Vagina (tissue), 2 donors: ENCODE data around the gene BAZ2B. TPM values are rescaled to one million over a fixed set of nuclear protein-coding genes. Genes with fewer than 3 reads are reported as not detected.

Source experiments
- DNase-seq, 2 donors: peaks; one replicate each; pipeline ENCODE4 v3.0.0-alpha.2; 2017; ENCODE audit errors: extremely low spot score in 2 of 2
- H3K27ac ChIP-seq: fragments of 200-600 bp; sonication (generic); one replicate; pipeline ENCODE4 v1.5.1; 2019
- H3K27me3 ChIP-seq: fragments of 200-600 bp; sonication (generic); one replicate; pipeline ENCODE4 v1.5.1; 2019
- H3K36me3 ChIP-seq, 2 donors: fragments of 200-600 bp; sonication (generic); one replicate each; pipeline ENCODE4 v1.5.1; 2017 to 2019
- H3K4me1 ChIP-seq: fragments of 200-600 bp; sonication (generic); one replicate; pipeline ENCODE4 v1.5.1; 2019
- H3K4me3 ChIP-seq, 2 donors: fragments of 200-600 bp; sonication (generic); 1 replicate in 1 of 2; 2 replicates in 1 of 2; pipeline ENCODE4 v1.5.1; 2016 to 2019
- H3K9me3 ChIP-seq: fragments of 200-600 bp; sonication (generic); one replicate; pipeline ENCODE4 v1.5.1; 2019
- CTCF ChIP-seq, 3 experiments: fragments of 450-650 bp in 2 of 3; fragments of 200-600 bp in 1 of 3; sonication (generic) in 1 of 3; IDR thresholded peaks; one replicate each; pipeline ENCODE4 v1.5.1; 2017 to 2019; ENCODE audit warnings: antibody characterized with exemption in 3 of 3, mild to moderate bottlenecking in 2 of 3, moderate library complexity in 2 of 3
- POLR2A ChIP-seq, 2 donors: fragments of 450-650 bp; IDR thresholded peaks; one replicate each; pipeline ENCODE4 v1.6.1; 2017; ENCODE audit warnings: antibody characterized with exemption in 2 of 2, mild to moderate bottlenecking in 2 of 2, moderate library complexity in 2 of 2
- POLR2AphosphoS5 ChIP-seq, 2 donors: sonication (generic); formaldehyde crosslinking; IDR thresholded peaks; one replicate each; pipeline ENCODE4 v1.9.0; 2017; ENCODE audit warnings: antibody characterized with exemption in 2 of 2, mild to moderate bottlenecking in 2 of 2, low read depth in 1 of 2; ENCODE audit not compliant: insufficient read depth in 1 of 2
- intact Hi-C: fragments of 100-400 bp; cut with DNase I; formaldehyde crosslinking; loops from one replicate; pipeline ENCODE4 v1.15.1; 2023
- total RNA-seq: library from RNA; depleted of rRNA; stranded (reverse); fragments of >200 nt; gene quantifications from one replicate; pipeline ENCODE4 v1.2.3, GENCODE V29; 2016

The BAZ2B gene
- total RNA-seq, 1 donor from 2014 or later = 90.6 TPM

GRCh38 chr2:159549234-159549633, 67.1 kb downstream of the BAZ2B start:
- peaks cover 0 to 6% of the 10 kb centered on the region in 2 donors for H3K36me3 ChIP-seq
- intact Hi-C loops = no loop called here
- H3K27me3 ChIP-seq = no peaks in the 10 kb centered on the region
- no peak for DNase-seq
- no peaks in the 10 kb centered on the region for H3K9me3 ChIP-seq
- no peak overlapping the region for H3K4me3 ChIP-seq
- H3K4me1 ChIP-seq = no peaks in the 10 kb centered on the region
- no peak overlapping the region for H3K27ac ChIP-seq
- TF ChIP-seq POLR2AphosphoS5 (IDR thresholded peaks at IDR 0.05; ENCODE audit: insufficient read depth in 1 of 2, low read depth in 1 of 2) (no peak), POLR2A (IDR thresholded peaks at IDR 0.05) (no peak), CTCF (IDR thresholded peaks at IDR 0.05) (no peak)

GRCh38 chr2:159546716-159547430, 69.5 kb downstream of the BAZ2B start:
- H3K4me3 ChIP-seq = no peak overlapping the region
- no peak for DNase-seq
- H3K36me3 ChIP-seq = peaks cover 0 to 11% of the 10 kb centered on the region in 2 donors
- TF ChIP-seq POLR2A (IDR thresholded peaks at IDR 0.05) = no peak
- no peak for TF ChIP-seq CTCF (IDR thresholded peaks at IDR 0.05)
- no peak for TF ChIP-seq POLR2AphosphoS5 (IDR thresholded peaks at IDR 0.05; ENCODE audit: insufficient read depth in 1 of 2, low read depth in 1 of 2)
- H3K27ac ChIP-seq = no peak overlapping the region
- no peaks in the 10 kb centered on the region for H3K4me1 ChIP-seq
- intact Hi-C loops = no loop called here
- H3K9me3 ChIP-seq = peaks cover 11% of the 10 kb centered on the region
- no peaks in the 10 kb centered on the region for H3K27me3 ChIP-seq

- no peak overlapping the region for H3K27ac ChIP-seq
- intact Hi-C loops = no loop called here
- H3K36me3 ChIP-seq = peaks cover 0 to 10% of the 10 kb centered on the region in 2 donors
- H3K9me3 ChIP-seq = peaks cover 11% of the 10 kb centered on the region
- no peak for TF ChIP-seq CTCF (IDR thresholded peaks at IDR 0.05)
- TF ChIP-seq POLR2A (IDR thresholded peaks at IDR 0.05) = no peak
- TF ChIP-seq POLR2AphosphoS5 (IDR thresholded peaks at IDR 0.05; ENCODE audit: insufficient read depth in 1 of 2, low read depth in 1 of 2) = no peak
- H3K4me3 ChIP-seq = no peak overlapping the region
- H3K27me3 ChIP-seq = no peaks in the 10 kb centered on the region
- no peaks in the 10 kb centered on the region for H3K4me1 ChIP-seq
- no peak for DNase-seq
Observed at GRCh38 chr2:159546039-159546438, 70.3 kb downstream of the BAZ2B start.

- no peak for TF ChIP-seq POLR2A (IDR thresholded peaks at IDR 0.05)
- Histone ChIP-seq H3K27me3 (no peaks in the 10 kb centered on the region), H3K4me3 (no peak overlapping the region), H3K36me3 (peaks cover 0 to 10% of the 10 kb centered on the region in 2 donors), H3K9me3 (peaks cover 11% of the 10 kb centered on the region), H3K27ac (no peak overlapping the region), H3K4me1 (no peaks in the 10 kb centered on the region)
- intact Hi-C loops = no loop called here
- no peak for DNase-seq
Observed at GRCh38 chr2:159545085-159545484, 71.3 kb downstream of the BAZ2B start.

- no peak for TF ChIP-seq POLR2A (IDR thresholded peaks at IDR 0.05)
- intact Hi-C loops = no loop called here
- no peaks in the 10 kb centered on the region for H3K4me1 ChIP-seq
- H3K27me3 ChIP-seq = no peaks in the 10 kb centered on the region
- H3K27ac ChIP-seq = no peak overlapping the region
- H3K36me3 ChIP-seq = peaks cover 0 to 10% of the 10 kb centered on the region in 2 donors
- H3K4me3 ChIP-seq = no peak overlapping the region
- H3K9me3 ChIP-seq = peaks cover 11% of the 10 kb centered on the region
- DNase-seq = no peak
Observed at GRCh38 chr2:159542101-159542500, 74.2 kb downstream of the BAZ2B start.

GRCh38 chr2:159539701-159540100, 76.6 kb downstream of the BAZ2B start:
- no peak for TF ChIP-seq POLR2A (IDR thresholded peaks at IDR 0.05)
- no peak for TF ChIP-seq CTCF (IDR thresholded peaks at IDR 0.05)
- TF ChIP-seq POLR2AphosphoS5 (IDR thresholded peaks at IDR 0.05; ENCODE audit: insufficient read depth in 1 of 2, low read depth in 1 of 2) = no peak
- intact Hi-C loops = no loop called here

More at GRCh38 chr2:159539701-159540100, 76.6 kb downstream of the BAZ2B start:
- no peak for DNase-seq
- Histone ChIP-seq H3K27ac (no peak overlapping the region), H3K4me3 (no peak overlapping the region), H3K27me3 (no peaks in the 10 kb centered on the region), H3K9me3 (peaks cover 11% of the 10 kb centered on the region), H3K36me3 (peaks cover 0 to 10% of the 10 kb centered on the region in 2 donors), H3K4me1 (no peaks in the 10 kb centered on the region)
